Activated naive CD4-positive, alpha-beta T cell treated with Interleukin-2 at 50 U/mL for 16 hours (primary cell): Measurements from ENCODE around the gene GMCL1.
A peak's percentile ranks its signal among the peaks of the same experiment; 100 is the strongest.
"Not testable (repeated sequence)": the region's sequence is repeated elsewhere in the genome, so short reads cannot be mapped to it uniquely, and the experiment has no call there.

Source experiments
- DNase-seq: peaks from one replicate; pipeline ENCODE4 v3.0.0-alpha.2; 2020

Gene GMCL1

GRCh38 chr2:69863298-69863697 lies 33.8 kb downstream of the GMCL1 start:
- DNase-seq = no peak

- DNase-seq = no peak
These were observed 59.0 kb downstream of the GMCL1 start for GRCh38 chr2:69888451-69888850.

- DNase-seq = no peak
These were observed 59.8 kb downstream of the GMCL1 start for GRCh38 chr2:69889302-69889701.

GRCh38 chr2:69890881-69891280 lies 61.4 kb downstream of the GMCL1 start:
- DNase-seq = no peak

GRCh38 chr2:69892838-69893424 lies 63.5 kb downstream of the GMCL1 start:
- DNase-seq = not testable (repeated sequence)

DNA sequence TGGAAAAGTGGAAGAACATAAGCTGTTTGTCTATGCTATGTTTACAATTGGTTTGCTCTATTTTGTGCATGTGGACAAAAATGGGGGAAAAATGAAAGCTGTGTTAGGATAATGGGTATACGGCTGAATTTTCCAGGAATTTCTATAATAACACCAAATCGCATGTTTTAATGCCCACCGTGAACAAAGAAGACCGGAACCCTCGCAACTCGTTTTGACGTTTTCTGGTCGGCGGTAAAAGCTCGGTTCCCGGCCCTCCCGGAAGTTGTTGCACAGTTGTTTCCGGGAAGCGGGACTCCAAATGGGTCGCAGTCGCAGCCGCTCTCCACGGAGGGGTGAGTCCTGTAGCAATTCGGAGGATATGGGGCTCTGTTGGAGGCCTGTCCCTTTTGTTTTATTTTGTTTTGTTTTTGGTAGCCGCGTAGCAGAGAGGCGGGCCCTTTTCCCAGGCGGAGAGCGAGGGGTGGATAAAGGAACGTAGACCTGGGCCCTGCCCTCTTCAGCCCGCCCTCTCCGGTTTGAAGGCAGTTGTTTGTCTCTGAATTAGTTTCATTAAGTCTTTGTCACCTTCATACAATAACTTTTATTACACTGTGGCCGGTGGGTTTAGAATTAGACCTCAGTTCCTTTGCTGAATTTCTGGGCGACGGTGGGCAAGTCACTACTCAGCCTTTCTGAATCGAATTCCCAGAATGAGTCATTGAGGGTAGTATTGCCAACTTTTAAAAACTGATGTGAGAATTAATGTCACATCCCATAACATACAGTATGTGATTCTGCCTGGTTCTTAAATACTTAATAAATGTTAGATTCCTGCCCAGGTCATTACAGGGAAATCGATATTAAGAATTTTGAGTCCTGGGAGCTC lies 64.5 kb downstream of the GMCL1 start, which contains the start of gene SNRNP27:
SNRNP27 (plus strand) TSS at position 273 of the 868 bp plus-strand sequence; CDS start at position 302, 29 bp downstream.
- DNase-seq = peak; percentile 84

DNA sequence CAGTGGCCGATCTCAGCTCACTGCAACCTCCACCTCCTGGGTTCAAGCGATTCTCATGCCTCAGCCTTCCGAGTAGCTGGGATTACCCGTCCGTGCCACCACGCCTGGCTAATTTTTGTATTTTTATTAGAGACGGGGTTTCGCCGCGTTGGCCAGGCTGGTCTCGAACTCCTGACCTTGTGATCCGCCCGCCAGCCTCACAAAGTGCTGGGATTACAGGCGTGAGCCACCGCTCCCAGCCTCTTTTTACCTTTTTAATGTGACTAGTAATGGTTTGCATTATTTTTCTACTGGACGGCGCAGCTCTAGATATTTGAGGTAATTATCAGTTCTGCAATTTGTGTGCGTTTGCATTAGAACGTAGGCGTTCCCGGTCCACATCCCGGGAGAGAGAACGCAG lies 65.3 kb downstream of the GMCL1 start:
- DNase-seq = not testable (repeated sequence)

DNA sequence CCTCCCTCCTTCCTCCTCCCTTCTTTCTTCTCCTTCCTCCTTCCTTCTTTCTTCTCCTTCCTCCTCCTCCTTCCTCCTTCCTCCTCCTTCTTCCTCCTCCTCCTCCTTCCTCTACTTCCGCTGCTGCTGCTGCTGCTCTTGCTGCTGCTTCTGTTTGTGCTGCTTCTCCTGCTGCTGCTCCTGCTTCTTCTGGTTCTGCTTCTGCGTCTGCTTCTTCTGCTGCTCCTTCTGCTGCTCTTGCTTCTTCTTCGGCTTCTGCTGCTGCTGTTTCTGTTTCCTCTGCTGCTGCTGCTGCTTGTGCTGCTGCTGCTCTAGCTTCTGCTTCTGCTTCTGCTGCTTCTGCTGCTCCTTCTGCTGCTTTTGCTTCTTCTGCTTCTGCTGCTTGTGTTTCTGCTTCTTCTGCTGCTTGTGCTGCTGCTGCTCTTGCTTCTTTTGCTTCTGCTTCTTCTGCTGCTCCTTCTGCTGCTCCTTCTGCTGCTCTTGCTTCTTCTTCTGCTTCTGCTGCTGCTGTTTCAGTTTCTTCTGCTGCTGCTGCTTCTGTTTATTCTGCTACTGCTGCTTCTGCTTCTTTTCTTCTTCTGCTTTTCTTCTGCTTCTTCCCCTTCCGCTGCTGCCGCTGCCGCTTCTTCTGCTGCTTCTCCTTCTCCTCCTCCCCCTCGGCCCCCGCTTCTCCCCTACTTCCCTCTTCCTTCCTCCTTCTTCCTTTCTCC lies 72.9 kb downstream of the GMCL1 start:
- no peak for DNase-seq

GRCh38 chr2:69907216-69907615 lies 77.8 kb downstream of the GMCL1 start:
- no peak for DNase-seq

GRCh38 chr2:69911985-69912563 lies 82.6 kb downstream of the GMCL1 start:
- DNase-seq = no peak

DNA sequence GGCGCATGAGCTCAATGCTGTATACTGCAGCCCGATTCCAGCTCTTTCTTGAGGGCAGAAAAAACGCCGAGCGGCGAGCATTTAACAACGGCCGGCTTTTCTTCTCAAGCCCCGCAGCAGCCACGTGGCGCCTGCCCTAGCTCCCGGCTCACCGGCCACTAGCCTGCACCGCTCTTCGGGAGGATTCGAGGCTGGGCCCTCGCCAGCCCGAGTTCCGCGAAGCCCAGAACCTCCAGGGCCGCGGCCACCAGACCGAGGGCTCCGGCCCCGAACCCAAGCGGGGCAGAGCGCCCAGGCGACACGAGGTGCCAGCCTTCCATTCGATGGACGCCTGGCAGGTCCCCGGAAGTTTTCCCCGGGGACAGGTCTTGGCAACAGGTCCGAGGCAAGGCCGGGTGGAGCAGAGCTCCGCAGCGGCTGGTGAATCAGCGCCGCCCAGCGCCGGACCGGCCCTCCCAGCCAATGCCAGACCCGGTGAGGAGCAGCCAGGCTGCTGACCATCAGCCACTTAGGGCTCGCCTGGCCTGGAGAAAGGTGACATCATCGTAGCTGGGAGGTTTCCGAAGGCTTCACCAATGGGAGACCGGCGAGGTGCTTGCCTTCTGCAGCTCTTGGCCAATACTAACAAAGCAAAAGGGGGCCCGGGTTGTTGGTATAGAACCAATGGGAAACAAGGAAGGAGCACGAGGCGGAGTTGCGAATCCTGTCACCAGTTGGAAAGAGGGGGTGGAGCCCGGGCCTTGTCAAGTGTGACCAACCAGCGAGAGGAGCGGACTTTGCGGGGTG lies 84.9 kb downstream of the GMCL1 start:
- DNase-seq = peak; percentile 48

DNA sequence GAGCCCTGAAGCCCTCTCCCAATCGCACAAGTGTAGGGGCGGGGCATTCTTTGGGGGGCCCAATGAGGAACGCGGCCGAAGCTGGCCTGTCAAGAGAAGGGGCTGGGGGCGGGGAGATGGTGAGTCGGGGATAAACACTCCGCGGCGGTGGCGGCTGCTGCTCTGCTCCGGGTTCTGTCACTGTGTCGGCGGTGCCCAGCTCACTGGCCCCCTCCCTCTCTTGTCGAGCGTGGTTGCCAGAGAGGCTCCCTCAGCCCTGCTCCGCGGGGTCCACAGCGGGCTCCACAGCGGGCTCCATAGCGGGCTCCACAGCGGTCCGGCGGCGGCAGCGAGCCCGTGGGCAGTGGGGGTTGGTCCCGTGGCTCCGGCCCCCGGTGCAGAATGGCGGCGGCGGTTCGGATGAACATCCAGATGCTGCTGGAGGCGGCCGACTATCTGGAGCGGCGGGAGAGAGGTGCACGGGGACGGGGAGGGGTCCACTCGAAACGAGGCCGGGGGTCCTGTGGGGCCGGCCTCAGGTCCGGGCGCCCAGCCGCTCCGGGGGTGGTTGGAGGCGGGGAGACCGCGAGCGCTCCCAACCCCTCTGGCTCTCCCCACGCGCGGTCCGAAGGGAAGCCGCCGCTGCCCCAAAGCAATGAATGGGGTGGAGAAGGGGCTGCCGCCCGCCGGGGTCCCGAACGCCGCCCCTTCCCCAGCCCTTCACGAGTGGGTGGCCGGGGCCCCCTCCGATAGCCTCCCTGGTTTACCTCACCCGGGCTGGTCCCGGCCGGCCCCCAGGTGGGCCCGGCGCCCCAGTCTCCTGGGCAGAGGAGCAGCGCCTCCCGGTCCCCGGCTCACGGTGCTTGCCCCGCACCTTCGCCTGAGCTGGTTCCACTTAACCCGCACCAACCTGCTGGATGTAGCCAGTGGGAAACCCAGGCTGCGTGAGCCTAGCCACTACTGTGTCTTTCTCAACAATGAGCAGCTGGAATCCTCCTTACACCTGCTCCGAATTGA lies 85.8 kb downstream of the GMCL1 start, which contains the start of gene MXD1:
MXD1 (plus strand) TSS at position 160 of the 996 bp plus-strand sequence; CDS start at position 382, 222 bp downstream.
- DNase-seq = peak; percentile 100

DNA sequence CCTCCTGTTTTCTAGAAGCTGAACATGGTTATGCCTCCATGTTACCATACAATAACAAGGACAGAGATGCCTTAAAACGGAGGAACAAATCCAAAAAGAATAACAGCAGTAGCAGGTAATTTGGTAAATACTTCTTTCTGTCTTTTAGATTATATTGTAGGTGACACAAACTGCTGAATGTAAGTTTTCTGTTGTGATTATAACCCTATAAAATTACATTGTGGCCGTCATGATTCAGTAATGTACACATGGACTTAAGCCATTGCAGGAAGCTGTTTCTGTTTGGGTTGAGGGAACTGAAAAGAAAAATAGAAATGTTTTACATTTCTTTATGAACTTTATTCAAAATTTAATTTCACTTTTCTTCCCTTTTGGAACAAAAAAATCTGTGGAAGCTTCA lies 86.6 kb downstream of the GMCL1 start:
- DNase-seq = no peak

DNA sequence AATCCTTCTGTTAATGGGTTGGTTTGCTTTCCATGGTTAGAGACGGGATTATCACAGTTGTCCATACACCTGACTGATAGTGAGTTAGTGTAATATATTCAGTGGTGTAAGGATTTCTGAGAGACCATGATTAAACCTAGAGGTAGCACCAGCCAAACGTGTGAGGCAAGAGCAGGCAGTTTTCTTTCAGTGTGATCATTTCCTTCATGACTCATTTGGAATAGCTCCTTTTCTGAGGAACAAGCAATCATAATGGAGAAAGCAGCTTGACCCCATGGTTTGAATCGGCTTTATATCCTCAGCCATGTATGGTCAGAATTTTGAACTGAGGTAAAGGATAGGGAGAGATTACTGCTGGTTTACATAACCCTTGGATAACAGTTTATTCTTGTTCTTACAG lies 88.4 kb downstream of the GMCL1 start:
- no peak for DNase-seq

DNA sequence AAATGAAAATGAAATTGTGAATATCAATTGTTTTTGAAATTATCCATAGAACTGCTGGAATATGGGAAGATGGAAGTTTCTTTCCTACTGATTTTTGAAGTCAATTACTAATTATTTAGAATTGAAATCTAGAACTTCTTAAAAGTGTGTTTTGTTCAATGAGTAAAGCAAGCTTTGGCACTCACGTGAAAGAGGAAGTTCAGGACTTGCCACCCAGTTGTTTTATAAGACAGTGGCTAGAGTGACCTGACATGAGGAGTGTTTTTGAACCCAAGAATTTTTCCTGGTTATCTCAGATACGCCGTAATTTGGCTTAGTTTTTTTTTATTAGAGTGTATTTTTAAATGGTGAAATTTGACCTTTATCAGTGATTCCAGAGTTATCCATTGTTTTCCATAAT lies 88.9 kb downstream of the GMCL1 start:
- DNase-seq = no peak

GRCh38 chr2:69923116-69923515 lies 93.7 kb downstream of the GMCL1 start:
- DNase-seq = no peak

- DNase-seq = no peak
These were observed 97.5 kb downstream of the GMCL1 start for GRCh38 chr2:69926849-69927515.
